A172 (cell line): ENCODE results near the gene VSIG10L2. TPM values are rescaled to one million over a fixed set of nuclear protein-coding genes. Genes with fewer than 3 reads are reported as not detected.

Experiments
- DNase-seq: peaks from one replicate; pipeline ENCODE4 v3.0.0-alpha.2; 2015; ENCODE audit warnings: low spot score
- total RNA-seq: library from RNA; depleted of rRNA; stranded (reverse); fragments of >200 nt; shearing (Covaris generic); gene quantifications from 2 replicates; pipeline ENCODE4 v1.2.3, GENCODE V29; 2014

VSIG10L2 gene
- total RNA-seq, 1 experiment from 2014 or later, result not detected

- no peak for DNase-seq
Observed at GRCh38 chr11:125947419-125948277, 1.8 kb downstream of the VSIG10L2 start.

GRCh38 chr11:125948278-125949051, 2.6 kb downstream of the VSIG10L2 start:
- no peak for DNase-seq

GRCh38 chr11:125949271-125950177, 3.7 kb downstream of the VSIG10L2 start:
- DNase-seq, result no peak

GRCh38 chr11:125950178-125950490, 4.3 kb downstream of the VSIG10L2 start:
- DNase-seq, result no peak

- no peak for DNase-seq
Observed at GRCh38 chr11:125950696-125951651, 5.1 kb downstream of the VSIG10L2 start.

- DNase-seq, result no peak
Observed at GRCh38 chr11:125951731-125952130, 5.9 kb downstream of the VSIG10L2 start.

GRCh38 chr11:125952559-125952958, 6.7 kb downstream of the VSIG10L2 start:
- no peak for DNase-seq

- DNase-seq, result no peak
Observed at GRCh38 chr11:125952973-125953372, 7.1 kb downstream of the VSIG10L2 start.

- DNase-seq, result no peak
Observed at GRCh38 chr11:125953401-125953935, 7.6 kb downstream of the VSIG10L2 start.

GRCh38 chr11:125954123-125954944, 8.5 kb downstream of the VSIG10L2 start:
- no peak for DNase-seq

GRCh38 chr11:125954945-125955640, 9.2 kb downstream of the VSIG10L2 start:
- DNase-seq, result no peak

- no peak for DNase-seq
Observed at GRCh38 chr11:125955856-125956255, 10.0 kb downstream of the VSIG10L2 start.

- no peak for DNase-seq
Observed at GRCh38 chr11:125956391-125957134, 10.7 kb downstream of the VSIG10L2 start.

GRCh38 chr11:125957618-125958332, 11.9 kb downstream of the VSIG10L2 start:
- DNase-seq, result no peak

GRCh38 chr11:125958872-125959400, 13.1 kb downstream of the VSIG10L2 start:
- DNase-seq, result no peak

GRCh38 chr11:125959511-125959910, 13.7 kb downstream of the VSIG10L2 start:
- no peak for DNase-seq

GRCh38 chr11:125959931-125960330, 14.1 kb downstream of the VSIG10L2 start:
- DNase-seq, result no peak
